PC-3 (cell line): ENCODE results near the gene ALG12. TPM values are rescaled to one million over a fixed set of nuclear protein-coding genes. Genes with fewer than 3 reads are reported as not detected.

Experiments
- ATAC-seq: fragments of 200-7000 bp; cut with Tn5 transposase; 2 replicates; pipeline ENCODE4 v1.9.1; 2020; ENCODE audit warnings: mild to moderate bottlenecking, moderate library complexity
- BruUV-seq: library from RNA; stranded (reverse); fragments of 400-500 nt; replicated peaks from 2 replicates; lab custom pipeline; 2021; lab: Mats Ljungman, UMichigan
- CTCF ChIA-PET: fragments of 300-600 bp; sonication (Branson Sonifier 250); formaldehyde crosslinking; loops from one replicate; lab custom pipeline; 2022; ENCODE audit warnings: antibody characterized with exemption; lab: Charles Lee
- POLR2A ChIA-PET: fragments of 300-600 bp; sonication (Branson Sonifier 250); formaldehyde crosslinking; loops from one replicate; lab custom pipeline; 2022; ENCODE audit warnings: antibody characterized with exemption; ENCODE audit not compliant: unreplicated experiment; lab: Charles Lee
- DNase-seq: peaks from one replicate; pipeline ENCODE4 v3.0.0-alpha.2; 2015
- H2AFZ ChIP-seq: fragments of 300-600 bp; sonication (generic); 2 replicates; pipeline ENCODE4 v1.6.0; 2016; ENCODE audit warnings: antibody characterized with exemption, low read length
- H3F3A ChIP-seq: fragments of 300-600 bp; sonication (generic); one replicate; pipeline ENCODE4 v1.6.0; 2017; ENCODE audit warnings: antibody characterized with exemption, low read length, control low read depth, mild to moderate bottlenecking; ENCODE audit not compliant: unreplicated experiment
- H3K27ac ChIP-seq: fragments of 300-600 bp; sonication (generic); 2 replicates; pipeline ENCODE4 v1.5.1; 2016; ENCODE audit warnings: mild to moderate bottlenecking, low read length
- H3K27me3 ChIP-seq: fragments of 300-600 bp; sonication (generic); 2 replicates; pipeline ENCODE4 v1.6.1; 2016; ENCODE audit warnings: low read length, mixed read lengths
- H3K36me3 ChIP-seq: fragments of 300-600 bp; sonication (generic); 2 replicates; pipeline ENCODE4 v1.6.1; 2016; ENCODE audit warnings: low read depth, mixed run types, low read length, mixed read lengths
- H3K4me1 ChIP-seq: fragments of 300-600 bp; sonication (generic); 2 replicates; pipeline ENCODE4 v1.5.1; 2016; ENCODE audit warnings: low read length; ENCODE audit not compliant: insufficient read depth
- H3K4me2 ChIP-seq: fragments of 300-600 bp; sonication (generic); 2 replicates; pipeline ENCODE4 v1.6.0; 2016; ENCODE audit warnings: low read length
- H3K4me3 ChIP-seq: fragments of 300-600 bp; sonication (generic); 2 replicates; pipeline ENCODE4 v1.5.1; 2016; ENCODE audit warnings: mild to moderate bottlenecking, low read length, mixed read lengths
- H3K79me2 ChIP-seq: fragments of 300-600 bp; sonication (generic); 2 replicates; pipeline ENCODE4 v1.6.1; 2017; ENCODE audit warnings: low read length, mixed read lengths
- H3K9ac ChIP-seq: fragments of 300-600 bp; sonication (generic); 2 replicates; pipeline ENCODE4 v1.6.0; 2016; ENCODE audit warnings: mild to moderate bottlenecking, low read length
- H3K9me2 ChIP-seq: fragments of 300-600 bp; sonication (generic); replicated peaks from 2 replicates; pipeline ENCODE4 v1.6.1; 2016; ENCODE audit warnings: mixed run types, low read length, mixed read lengths
- H3K9me3 ChIP-seq: fragments of 300-600 bp; sonication (generic); 2 replicates; pipeline ENCODE4 v1.6.1; 2016; ENCODE audit warnings: low read length, mixed read lengths
- H4K20me1 ChIP-seq: fragments of 300-600 bp; sonication (generic); 2 replicates; pipeline ENCODE4 v1.6.1; 2016; ENCODE audit warnings: low read length, mixed read lengths
- EZH2 ChIP-seq: fragments of 300-600 bp; sonication (generic); IDR thresholded peaks from one replicate; pipeline ENCODE4 v1.6.1; 2017; ENCODE audit warnings: antibody characterized with exemption, mild to moderate bottlenecking, low read length; ENCODE audit not compliant: unreplicated experiment
- EZH2phosphoT487 ChIP-seq: fragments of 300-600 bp; sonication (generic); IDR thresholded peaks from 2 replicates; pipeline ENCODE4 v1.6.1; 2018; ENCODE audit warnings: mild to moderate bottlenecking, antibody characterized with exemption, low read length, borderline replicate concordance
- intact Hi-C: fragments of 100-400 bp; cut with micrococcal nuclease; formaldehyde crosslinking; loops from 2 replicates; pipeline ENCODE4 v1.9.0; 2023
- total RNA-seq: library from RNA; depleted of rRNA; stranded (reverse); fragments of >200 nt; gene quantifications from 2 replicates; pipeline ENCODE4 v1.2.3, GENCODE V29; 2014
- TF ChIP-seq, protein P1 (sequence below): fragments of 300-600 bp; sonication (generic); conservative IDR thresholded peaks from 2 replicates; pipeline ENCODE4 v1.5.1; 2017; ENCODE audit warnings: antibody characterized with exemption, low read depth, mild to moderate bottlenecking, low read length

Gene ALG12
- total RNA-seq, 1 experiment from 2014 or later: 12.1 TPM

DNA sequence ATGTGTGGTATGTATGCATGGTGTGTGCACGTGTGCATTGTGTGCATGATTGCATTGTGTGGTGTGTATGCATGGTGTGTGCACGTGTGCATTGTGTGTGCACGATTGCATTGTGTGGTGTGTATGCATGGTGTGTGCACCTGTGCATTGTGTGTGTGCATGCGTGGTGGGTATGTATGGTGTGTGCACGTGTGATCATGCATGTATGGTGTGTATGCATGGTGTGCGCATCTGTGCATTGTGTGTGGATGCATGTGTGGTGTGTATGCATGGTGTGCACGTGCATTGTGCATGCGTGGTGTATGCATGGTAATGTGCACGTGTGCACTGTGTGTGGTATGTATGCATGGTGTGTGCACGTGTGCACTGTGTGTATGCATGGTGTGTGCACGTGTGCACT, 16.8 kb downstream of the ALG12 start:
- no peaks in the 10 kb centered on the region for H3K36me3 ChIP-seq
- no peaks in the 10 kb centered on the region for H3F3A ChIP-seq
- no peak overlapping the region for H3K27ac ChIP-seq
- ATAC-seq (no peak), DNase-seq (no peak)
- no peak overlapping the region for H3K4me2 ChIP-seq
- H3K4me1 ChIP-seq: no peaks in the 10 kb centered on the region
- ChIA-PET POLR2A (no interaction called here), CTCF (no interaction called here)
- no peaks in the 10 kb centered on the region for H3K79me2 ChIP-seq
- H3K9me2 ChIP-seq: no peaks in the 10 kb centered on the region
- TF ChIP-seq, protein P1, sequence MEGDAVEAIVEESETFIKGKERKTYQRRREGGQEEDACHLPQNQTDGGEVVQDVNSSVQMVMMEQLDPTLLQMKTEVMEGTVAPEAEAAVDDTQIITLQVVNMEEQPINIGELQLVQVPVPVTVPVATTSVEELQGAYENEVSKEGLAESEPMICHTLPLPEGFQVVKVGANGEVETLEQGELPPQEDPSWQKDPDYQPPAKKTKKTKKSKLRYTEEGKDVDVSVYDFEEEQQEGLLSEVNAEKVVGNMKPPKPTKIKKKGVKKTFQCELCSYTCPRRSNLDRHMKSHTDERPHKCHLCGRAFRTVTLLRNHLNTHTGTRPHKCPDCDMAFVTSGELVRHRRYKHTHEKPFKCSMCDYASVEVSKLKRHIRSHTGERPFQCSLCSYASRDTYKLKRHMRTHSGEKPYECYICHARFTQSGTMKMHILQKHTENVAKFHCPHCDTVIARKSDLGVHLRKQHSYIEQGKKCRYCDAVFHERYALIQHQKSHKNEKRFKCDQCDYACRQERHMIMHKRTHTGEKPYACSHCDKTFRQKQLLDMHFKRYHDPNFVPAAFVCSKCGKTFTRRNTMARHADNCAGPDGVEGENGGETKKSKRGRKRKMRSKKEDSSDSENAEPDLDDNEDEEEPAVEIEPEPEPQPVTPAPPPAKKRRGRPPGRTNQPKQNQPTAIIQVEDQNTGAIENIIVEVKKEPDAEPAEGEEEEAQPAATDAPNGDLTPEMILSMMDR: no peak
- TF ChIP-seq EZH2 (no peak), EZH2phosphoT487 (no peak)
- H4K20me1 ChIP-seq: no peaks in the 10 kb centered on the region
- H3K9me3 ChIP-seq: no peaks in the 10 kb centered on the region
- H2AFZ ChIP-seq: no peak overlapping the region
- H3K27me3 ChIP-seq: no peaks in the 10 kb centered on the region
- H3K4me3 ChIP-seq: no peak overlapping the region
- intact Hi-C loops: no loop called here
- H3K9ac ChIP-seq: no peak overlapping the region
- no TSS peak for BruUV-seq

DNA sequence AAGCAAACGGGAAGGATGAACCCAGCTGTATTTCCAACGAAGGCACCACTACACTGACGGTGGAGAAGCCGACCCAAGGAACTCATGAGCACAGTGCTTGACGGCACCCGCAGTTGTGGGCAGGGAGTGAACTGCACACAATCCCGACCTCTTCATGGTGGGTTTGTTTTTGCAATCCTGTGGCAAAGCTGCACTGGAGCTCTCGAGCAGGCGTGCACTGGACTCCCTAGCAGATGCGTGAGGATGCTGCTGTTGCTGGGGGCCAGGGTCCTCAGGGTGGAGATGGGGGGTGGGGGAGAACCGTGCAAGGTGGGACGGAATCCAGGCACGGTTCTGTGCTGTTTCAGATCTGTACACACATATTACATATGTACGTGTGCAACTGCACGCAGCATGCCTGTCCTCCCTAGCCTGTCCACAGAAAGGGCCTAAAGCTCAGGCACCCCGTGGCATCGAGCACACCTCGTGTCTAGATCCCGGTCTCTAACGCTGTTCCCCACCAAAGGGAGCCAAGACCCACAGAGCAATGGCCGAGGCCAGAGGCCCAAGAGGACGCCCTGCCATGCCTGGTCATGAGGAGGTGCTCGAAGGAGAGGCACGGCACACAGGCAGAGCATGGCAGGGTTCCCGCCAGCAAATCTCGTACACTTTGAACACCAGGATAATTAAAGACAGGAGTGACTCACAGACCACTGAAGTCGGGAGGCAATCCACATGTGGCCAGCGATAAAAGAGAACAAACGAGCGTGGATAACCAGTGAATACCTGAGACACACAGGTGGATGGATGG, 17.6 kb downstream of the ALG12 start:
- Histone ChIP-seq H3K9me2 (no peaks in the 10 kb centered on the region), H3K9me3 (no peaks in the 10 kb centered on the region), H2AFZ (no peak overlapping the region), H4K20me1 (no peaks in the 10 kb centered on the region), H3K4me1 (no peaks in the 10 kb centered on the region), H3K27me3 (no peaks in the 10 kb centered on the region), H3K4me3 (no peak overlapping the region), H3K4me2 (no peak overlapping the region), H3K27ac (no peak overlapping the region), H3K9ac (no peak overlapping the region), H3K36me3 (no peaks in the 10 kb centered on the region), H3F3A (no peaks in the 10 kb centered on the region), H3K79me2 (no peaks in the 10 kb centered on the region)
- ATAC-seq (no peak), DNase-seq (no peak)
- intact Hi-C loops: no loop called here
- TF ChIP-seq EZH2phosphoT487 (no peak), EZH2 (no peak)
- TF ChIP-seq, protein P1: no peak
- ChIA-PET POLR2A (no interaction called here), CTCF (no interaction called here)
- BruUV-seq: no TSS peak

DNA sequence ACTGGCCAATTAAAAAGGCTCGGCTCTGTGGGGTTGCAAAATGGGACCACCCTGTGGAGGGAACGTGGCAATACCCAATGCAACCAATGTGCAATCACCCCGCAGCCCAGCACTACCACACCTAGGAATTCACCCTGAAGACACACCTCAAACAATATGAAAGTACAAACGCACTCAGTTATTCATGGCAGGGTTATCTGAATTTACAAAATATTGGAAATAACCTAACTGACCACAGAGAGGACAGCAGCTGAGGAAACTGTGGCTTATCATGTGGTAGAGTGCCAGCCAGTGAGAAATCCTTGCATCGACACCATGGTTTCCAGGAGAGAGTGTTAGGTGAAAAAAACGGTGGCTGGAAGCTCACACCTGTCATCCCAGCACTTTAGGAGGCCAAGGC, 18.7 kb downstream of the ALG12 start:
- BruUV-seq: no TSS peak
- Histone ChIP-seq H3K9me3 (no peaks in the 10 kb centered on the region), H3K9me2 (no peaks in the 10 kb centered on the region), H3F3A (no peaks in the 10 kb centered on the region), H3K9ac (no peak overlapping the region), H3K27ac (no peak overlapping the region), H3K4me1 (no peaks in the 10 kb centered on the region), H3K4me3 (no peak overlapping the region), H3K36me3 (no peaks in the 10 kb centered on the region), H4K20me1 (no peaks in the 10 kb centered on the region), H2AFZ (no peak overlapping the region), H3K27me3 (no peaks in the 10 kb centered on the region), H3K79me2 (no peaks in the 10 kb centered on the region), H3K4me2 (no peak overlapping the region)
- TF ChIP-seq EZH2phosphoT487 (no peak), EZH2 (no peak)
- TF ChIP-seq, protein P1: no peak
- no peak for ATAC-seq
- no peak for DNase-seq
- ChIA-PET POLR2A (no interaction called here), CTCF (no interaction called here)
- intact Hi-C loops: no loop called here
